Activated B cell treated with CpG ODN at 0.5 μM for 24 hours (primary cell): Measurements from ENCODE around the gene RNF144A. TPM values are rescaled to one million over a fixed set of nuclear protein-coding genes. Genes with fewer than 3 reads are reported as not detected.

Source experiments
- ATAC-seq: fragments of 200-7000 bp; cut with Tn5 transposase; one replicate; pipeline ENCODE4 v1.10.0; 2021; ENCODE audit warnings: low read depth, mild to moderate bottlenecking, moderate library complexity
- CTCF ChIA-PET: fragments of 350-600 bp; sonication (Branson Sonifier 250); formaldehyde crosslinking; loops from one replicate; lab custom pipeline; 2021; ENCODE audit warnings: antibody characterized with exemption; lab: Charles Lee
- POLR2A ChIA-PET: fragments of 350-600 bp; sonication (Branson Sonifier 250); formaldehyde crosslinking; loops from one replicate; lab custom pipeline; 2021; ENCODE audit warnings: antibody characterized with exemption; lab: Charles Lee
- DNase-seq: peaks from one replicate; pipeline ENCODE4 v3.0.0; 2022
- H3K27ac Mint-ChIP-seq: one replicate; pipeline ENCODE4 v1.8.0; 2020; ENCODE audit warnings: mixed read lengths
- H3K27me3 Mint-ChIP-seq: one replicate; pipeline ENCODE4 v1.8.0; 2021; ENCODE audit warnings: mixed read lengths
- H3K36me3 Mint-ChIP-seq: one replicate; pipeline ENCODE4 v1.8.0; 2021; ENCODE audit warnings: low read depth, mixed read lengths
- H3K4me1 Mint-ChIP-seq: one replicate; pipeline ENCODE4 v1.8.0; 2021; ENCODE audit warnings: mixed read lengths
- H3K4me3 Mint-ChIP-seq: one replicate; pipeline ENCODE4 v1.8.0; 2020; ENCODE audit warnings: mild to moderate bottlenecking, mixed read lengths
- H3K9me3 Mint-ChIP-seq: one replicate; pipeline ENCODE4 v1.8.0; 2020; ENCODE audit warnings: mixed read lengths
- CTCF ChIP-seq: fragments of 200-600 bp; IDR thresholded peaks from one replicate; pipeline ENCODE4 v1.8.0; 2022; ENCODE audit warnings: antibody characterized with exemption, mild to moderate bottlenecking
- intact Hi-C: fragments of 100-400 bp; cut with micrococcal nuclease; formaldehyde crosslinking; loops from one replicate; pipeline ENCODE4 v1.15.1; 2024
- total RNA-seq: library from RNA; stranded (reverse); gene quantifications from 2 replicates; pipeline ENCODE4 v1.2.3, GENCODE V29; 2022

The RNF144A gene
- total RNA-seq, 1 donor from 2014 or later: 0.89 TPM

GRCh38 chr2:7083580-7084509 is 166.6 kb downstream of the RNF144A start:
- Mint-ChIP-seq H3K27me3 (peaks cover 16% of the 10 kb centered on the region), H3K4me1 (no peaks in the 10 kb centered on the region), H3K9me3 (peaks cover 10% of the 10 kb centered on the region), H3K36me3 (peaks cover 4% of the 10 kb centered on the region), H3K4me3 (no peak overlapping the region), H3K27ac (no peak overlapping the region)
- TF ChIP-seq CTCF: no peak
- ATAC-seq (peak; percentile 40), DNase-seq (no peak)
- CTCF ChIA-PET: interaction anchor here (0.8 to 1.1 kb wide), 5 partner anchors 39 to 187 kb away, joined by 3 to 5 read pairs (median 3); no protein-coding TSS in a partner anchor
- intact Hi-C loops: loop anchor here (1.0 kb wide), 2 partner anchors 47 to 187 kb away; no protein-coding TSS in a partner anchor
- POLR2A ChIA-PET: no interaction called here

- peaks cover 17% of the 10 kb centered on the region for H3K27me3 Mint-ChIP-seq
- POLR2A ChIA-PET: no interaction called here
- no peak overlapping the region for H3K27ac Mint-ChIP-seq
- TF ChIP-seq CTCF: no peak
- ATAC-seq: no peak
- intact Hi-C loops: loop anchor here (1.0 kb wide), 2 partner anchors 47 to 187 kb away; no protein-coding TSS in a partner anchor
- H3K4me1 Mint-ChIP-seq: no peaks in the 10 kb centered on the region
- H3K36me3 Mint-ChIP-seq: peaks cover 4% of the 10 kb centered on the region
- no peak for DNase-seq
- H3K9me3 Mint-ChIP-seq: peaks cover 10% of the 10 kb centered on the region
- H3K4me3 Mint-ChIP-seq: no peak overlapping the region
- CTCF ChIA-PET: interaction anchor here (0.9 to 1.1 kb wide), 3 partner anchors 40 to 188 kb away, joined by 3 to 5 read pairs (median 3); no protein-coding TSS in a partner anchor
Observed at GRCh38 chr2:7084601-7085000, 167.4 kb downstream of the RNF144A start.

- ChIA-PET CTCF (no interaction called here), POLR2A (no interaction called here)
- H3K9me3 Mint-ChIP-seq: peaks cover 5% of the 10 kb centered on the region
- no peak overlapping the region for H3K4me3 Mint-ChIP-seq
- peaks cover under 1% of the 10 kb centered on the region for H3K36me3 Mint-ChIP-seq
- ATAC-seq: no peak
- peaks cover 26% of the 10 kb centered on the region for H3K27me3 Mint-ChIP-seq
- no peaks in the 10 kb centered on the region for H3K4me1 Mint-ChIP-seq
- no peak for DNase-seq
- no peak for TF ChIP-seq CTCF
- intact Hi-C loops: no loop called here
- no peak overlapping the region for H3K27ac Mint-ChIP-seq
Observed at GRCh38 chr2:7089284-7089683, 172.1 kb downstream of the RNF144A start.

GRCh38 chr2:7089898-7090510 is 172.8 kb downstream of the RNF144A start:
- ChIA-PET CTCF (no interaction called here), POLR2A (no interaction called here)
- intact Hi-C loops: no loop called here
- Mint-ChIP-seq H3K27me3 (peaks cover 30% of the 10 kb centered on the region), H3K36me3 (no peaks in the 10 kb centered on the region), H3K27ac (no peak overlapping the region), H3K4me1 (no peaks in the 10 kb centered on the region), H3K4me3 (no peak overlapping the region), H3K9me3 (peaks cover under 1% of the 10 kb centered on the region)
- ATAC-seq (no peak), DNase-seq (no peak)
- no peak for TF ChIP-seq CTCF

GRCh38 chr2:7093376-7093775 is 176.2 kb downstream of the RNF144A start:
- intact Hi-C loops: no loop called here
- Mint-ChIP-seq H3K4me3 (no peak overlapping the region), H3K4me1 (peaks cover 4% of the 10 kb centered on the region), H3K27ac (no peak overlapping the region), H3K27me3 (peaks cover 32% of the 10 kb centered on the region), H3K36me3 (no peaks in the 10 kb centered on the region), H3K9me3 (no peaks in the 10 kb centered on the region)
- CTCF ChIA-PET: no interaction called here
- ATAC-seq (no peak), DNase-seq (no peak)
- no peak for TF ChIP-seq CTCF
- POLR2A ChIA-PET: no interaction called here
